ENCODE results near the gene SLC35F1.

DNA sequence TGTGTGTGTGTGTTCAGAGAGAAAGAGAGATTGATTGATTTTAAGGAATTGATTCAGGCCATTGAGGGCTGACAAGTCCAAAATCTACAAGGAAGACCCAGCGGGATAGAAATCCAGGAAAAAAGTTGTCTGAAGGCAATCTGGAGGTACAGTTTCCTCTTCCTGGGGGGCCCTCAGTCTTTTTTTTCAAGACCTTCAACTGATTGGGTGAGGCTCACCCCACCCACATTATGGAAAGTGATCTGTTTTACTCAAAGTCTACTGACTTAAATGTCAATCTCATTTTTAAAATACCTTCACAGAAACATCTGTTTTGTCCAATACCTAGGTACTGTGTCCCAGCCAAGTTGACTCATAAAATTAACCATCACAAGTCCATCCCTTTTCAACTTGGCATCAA lies 398.0 kb downstream of the SLC35F1 start:
- TF ChIP-seq, protein P1, sequence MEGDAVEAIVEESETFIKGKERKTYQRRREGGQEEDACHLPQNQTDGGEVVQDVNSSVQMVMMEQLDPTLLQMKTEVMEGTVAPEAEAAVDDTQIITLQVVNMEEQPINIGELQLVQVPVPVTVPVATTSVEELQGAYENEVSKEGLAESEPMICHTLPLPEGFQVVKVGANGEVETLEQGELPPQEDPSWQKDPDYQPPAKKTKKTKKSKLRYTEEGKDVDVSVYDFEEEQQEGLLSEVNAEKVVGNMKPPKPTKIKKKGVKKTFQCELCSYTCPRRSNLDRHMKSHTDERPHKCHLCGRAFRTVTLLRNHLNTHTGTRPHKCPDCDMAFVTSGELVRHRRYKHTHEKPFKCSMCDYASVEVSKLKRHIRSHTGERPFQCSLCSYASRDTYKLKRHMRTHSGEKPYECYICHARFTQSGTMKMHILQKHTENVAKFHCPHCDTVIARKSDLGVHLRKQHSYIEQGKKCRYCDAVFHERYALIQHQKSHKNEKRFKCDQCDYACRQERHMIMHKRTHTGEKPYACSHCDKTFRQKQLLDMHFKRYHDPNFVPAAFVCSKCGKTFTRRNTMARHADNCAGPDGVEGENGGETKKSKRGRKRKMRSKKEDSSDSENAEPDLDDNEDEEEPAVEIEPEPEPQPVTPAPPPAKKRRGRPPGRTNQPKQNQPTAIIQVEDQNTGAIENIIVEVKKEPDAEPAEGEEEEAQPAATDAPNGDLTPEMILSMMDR (IDR thresholded peaks at IDR 0.05), result no peak
- TF ChIP-seq POLR2AphosphoS5 (IDR thresholded peaks at IDR 0.05) (no peak), POLR2A (IDR thresholded peaks at IDR 0.05) (no peak)

Measured in prostate gland (tissue), 2 donors.